ENCODE measurements around the gene P2RX5. TPM values are rescaled to one million over a fixed set of nuclear protein-coding genes. Genes with fewer than 3 reads are reported as not detected.
A peak's percentile ranks its signal among the peaks of the same experiment; 100 is the strongest.

Gene P2RX5
- total and polyA plus RNA-seq, 12 donors = 0.25 to 2.8 (median 0.99) TPM

DNA sequence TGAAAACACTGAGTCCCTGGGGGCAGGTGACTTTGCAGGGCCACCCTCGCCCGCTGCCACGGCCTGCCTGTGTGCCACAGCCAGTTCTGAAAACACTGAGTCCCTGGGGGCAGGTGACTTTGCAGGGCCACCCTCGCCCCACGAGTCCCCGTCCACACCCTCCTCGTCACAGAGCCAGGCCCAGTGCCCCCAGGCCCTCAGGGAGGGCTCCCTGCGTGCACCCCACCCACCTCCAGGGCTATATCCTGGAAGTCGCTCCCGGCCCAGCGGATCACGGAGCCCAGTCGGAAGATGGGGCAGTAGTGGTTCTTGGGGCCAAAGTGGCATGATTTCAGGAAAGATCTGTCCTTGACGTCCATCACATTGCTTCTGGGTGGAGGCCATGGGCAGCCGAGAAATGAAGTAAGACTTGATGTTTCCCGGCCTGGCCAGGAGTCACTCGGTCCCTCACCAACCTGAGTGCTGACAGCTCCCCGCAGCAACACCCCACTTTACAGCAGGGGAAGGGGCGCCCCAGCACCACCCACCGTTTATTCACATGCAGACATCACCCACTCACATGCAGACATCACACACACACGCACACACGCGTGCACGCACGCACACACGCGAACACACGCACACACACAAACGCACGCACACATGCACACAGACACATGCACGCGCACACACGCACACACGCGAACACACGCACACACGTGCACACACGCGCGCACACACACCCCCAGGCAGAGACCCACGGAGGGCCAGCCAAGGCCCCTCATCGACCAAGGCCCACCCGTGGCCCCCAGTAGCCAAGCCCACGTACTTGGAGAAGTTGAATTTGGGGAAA lies 6.5 kb downstream of the P2RX5 start:
- 81 to 92% (median 83%) methylated on average over 29 to 44 of the region's 44 CpGs for WGBS, 4 donors

DNA sequence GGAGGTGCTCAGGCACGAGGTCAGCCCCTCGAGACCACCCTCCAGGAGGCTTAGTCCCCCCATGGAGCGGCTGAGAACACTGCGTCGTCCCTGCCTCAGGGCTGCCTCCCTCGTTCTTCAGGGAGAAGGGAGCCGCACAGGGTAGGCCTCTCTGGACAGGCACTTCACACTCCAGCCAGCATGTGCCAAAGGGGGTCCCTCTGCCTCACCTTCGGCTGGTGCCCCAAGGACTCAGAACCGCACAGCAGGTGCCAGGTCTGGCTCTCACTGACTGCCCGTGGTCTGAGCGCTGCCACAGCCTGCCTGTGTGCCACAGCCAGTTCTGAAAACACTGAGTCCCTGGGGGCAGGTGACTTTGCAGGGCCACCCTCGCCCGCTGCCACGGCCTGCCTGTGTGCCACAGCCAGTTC lies 7.1 kb downstream of the P2RX5 start:
- DNase-seq = no peak
- Histone ChIP-seq H3K4me3 (no peak overlapping the region), H3K36me3 (replicated peaks in 1 of 2) (no peaks in the 10 kb centered on the region), H3K27ac (no peak overlapping the region), H3K9me3 (replicated peaks in 1 of 3) (no peaks in the 10 kb centered on the region), H3K4me1 (replicated peaks in 1 of 2) (no peaks in the 10 kb centered on the region), H3K27me3 (peaks cover 13% of the 10 kb centered on the region)
- intact Hi-C loops (cut with DNase I) = no loop called here
- WGBS, 4 donors = 77 to 82% (median 81%) methylated on average over 5 to 14 of the region's 14 CpGs
- no peak for TF ChIP-seq POLR2A (IDR thresholded peaks at IDR 0.05)
- TF ChIP-seq, protein P1, sequence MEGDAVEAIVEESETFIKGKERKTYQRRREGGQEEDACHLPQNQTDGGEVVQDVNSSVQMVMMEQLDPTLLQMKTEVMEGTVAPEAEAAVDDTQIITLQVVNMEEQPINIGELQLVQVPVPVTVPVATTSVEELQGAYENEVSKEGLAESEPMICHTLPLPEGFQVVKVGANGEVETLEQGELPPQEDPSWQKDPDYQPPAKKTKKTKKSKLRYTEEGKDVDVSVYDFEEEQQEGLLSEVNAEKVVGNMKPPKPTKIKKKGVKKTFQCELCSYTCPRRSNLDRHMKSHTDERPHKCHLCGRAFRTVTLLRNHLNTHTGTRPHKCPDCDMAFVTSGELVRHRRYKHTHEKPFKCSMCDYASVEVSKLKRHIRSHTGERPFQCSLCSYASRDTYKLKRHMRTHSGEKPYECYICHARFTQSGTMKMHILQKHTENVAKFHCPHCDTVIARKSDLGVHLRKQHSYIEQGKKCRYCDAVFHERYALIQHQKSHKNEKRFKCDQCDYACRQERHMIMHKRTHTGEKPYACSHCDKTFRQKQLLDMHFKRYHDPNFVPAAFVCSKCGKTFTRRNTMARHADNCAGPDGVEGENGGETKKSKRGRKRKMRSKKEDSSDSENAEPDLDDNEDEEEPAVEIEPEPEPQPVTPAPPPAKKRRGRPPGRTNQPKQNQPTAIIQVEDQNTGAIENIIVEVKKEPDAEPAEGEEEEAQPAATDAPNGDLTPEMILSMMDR (IDR thresholded peaks at IDR 0.05) = no peak

More for the DNA sequence above, 6.5 kb downstream of the P2RX5 start:
- peak in 3 of 7 donors; percentile 39 to 66 (median 65) for DNase-seq
- intact Hi-C loops (cut with DNase I) = no loop called here
- TF ChIP-seq POLR2A (IDR thresholded peaks at IDR 0.05) = no peak
- TF ChIP-seq, protein P1 (IDR thresholded peaks at IDR 0.05) = no peak
- H3K36me3 ChIP-seq (replicated peaks in 1 of 2) = no peaks in the 10 kb centered on the region
- no peak overlapping the region for H3K27ac ChIP-seq
- H3K4me1 ChIP-seq (replicated peaks in 1 of 2) = no peaks in the 10 kb centered on the region
- no peaks in the 10 kb centered on the region for H3K9me3 ChIP-seq (replicated peaks in 1 of 3)
- peaks cover 16% of the 10 kb centered on the region for H3K27me3 ChIP-seq
- no peak overlapping the region for H3K4me3 ChIP-seq

DNA sequence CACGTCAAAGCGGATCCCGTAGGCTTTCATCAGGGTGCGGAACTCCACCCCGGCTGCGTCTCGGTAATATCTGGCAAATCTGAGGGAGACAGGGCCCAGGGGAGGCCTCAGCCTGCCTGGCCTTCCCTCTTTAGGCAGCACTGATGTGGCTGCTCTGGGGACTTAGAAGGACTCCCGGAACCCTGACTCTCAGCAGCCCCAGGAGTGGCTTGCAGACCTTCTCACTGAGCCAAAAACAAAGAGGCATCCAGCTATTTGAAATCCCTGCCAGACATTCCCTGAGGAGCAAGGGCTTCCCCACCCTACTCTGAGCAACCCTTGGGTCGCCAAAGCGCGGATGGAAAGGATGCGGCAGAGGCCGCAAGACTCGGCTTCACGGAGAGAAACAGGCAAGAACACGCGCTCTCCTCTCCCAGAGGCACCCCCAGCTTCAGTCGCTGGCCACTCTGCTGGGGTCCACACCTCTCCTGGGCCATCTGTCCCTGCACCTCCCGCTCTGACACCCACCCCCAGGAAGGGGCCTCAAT lies 7.9 kb downstream of the P2RX5 start:
- H3K4me1 ChIP-seq (replicated peaks in 1 of 2) = no peaks in the 10 kb centered on the region
- H3K4me3 ChIP-seq = no peak overlapping the region
- no peak overlapping the region for H3K27ac ChIP-seq
- intact Hi-C loops (cut with DNase I) = no loop called here
- no peaks in the 10 kb centered on the region for H3K36me3 ChIP-seq (replicated peaks in 1 of 2)
- H3K9me3 ChIP-seq (replicated peaks in 1 of 3) = no peaks in the 10 kb centered on the region
- peaks cover 14% of the 10 kb centered on the region for H3K27me3 ChIP-seq
- no peak for TF ChIP-seq POLR2A (IDR thresholded peaks at IDR 0.05)
- TF ChIP-seq, protein P1 (IDR thresholded peaks at IDR 0.05) = no peak
- no peak for DNase-seq
- 59 to 85% (median 66%) methylated on average over 6 to 19 of the region's 19 CpGs for WGBS, 4 donors

DNA sequence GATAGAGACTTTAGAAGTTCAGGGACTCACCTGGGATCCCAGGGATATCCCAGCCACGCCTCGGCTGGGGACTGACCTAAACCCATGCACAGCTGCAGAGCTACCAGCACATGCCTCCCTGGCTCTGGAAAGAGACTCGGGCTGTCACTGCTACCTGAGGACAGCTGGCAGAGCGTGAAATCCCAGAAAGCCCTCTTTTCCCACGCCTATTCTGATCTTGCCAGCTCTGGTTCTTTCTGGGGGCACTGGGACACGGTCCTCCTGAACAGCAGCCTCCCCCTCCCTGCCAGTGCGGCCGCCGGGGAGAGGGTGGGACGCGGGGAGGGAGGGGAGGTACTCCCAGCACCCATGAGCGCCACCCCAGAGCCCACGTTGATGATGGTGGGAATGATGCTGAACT lies 10.8 kb downstream of the P2RX5 start:
- Histone ChIP-seq H3K36me3 (replicated peaks in 1 of 2) (no peaks in the 10 kb centered on the region), H3K27ac (no peak overlapping the region), H3K4me1 (replicated peaks in 1 of 2) (no peaks in the 10 kb centered on the region), H3K27me3 (peaks cover 4% of the 10 kb centered on the region), H3K9me3 (replicated peaks in 1 of 3) (no peaks in the 10 kb centered on the region), H3K4me3 (no peak overlapping the region)
- intact Hi-C loops (cut with DNase I) = no loop called here
- DNase-seq = no peak
- TF ChIP-seq, protein P1 (IDR thresholded peaks at IDR 0.05) = no peak
- no peak for TF ChIP-seq POLR2A (IDR thresholded peaks at IDR 0.05)
- WGBS, 4 donors = 19 to 57% (median 27%) methylated on average over 5 to 13 of the region's 13 CpGs

All from adrenal gland (tissue), 12 donors.